Panc1 (cell line): Measurements from ENCODE around the gene TRAPPC14. TPM values are rescaled to one million over a fixed set of nuclear protein-coding genes. Genes with fewer than 3 reads are reported as not detected.

Source experiments
- microRNA-seq: library from miRNA; unstranded; fragments of <30 nt; microRNA quantifications from one replicate; pipeline ENCODE4 v1.1.0, GENCODE V29; 2020; ENCODE audit not compliant: unreplicated experiment
- total RNA-seq: library from RNA; stranded (reverse); gene quantifications from one replicate; pipeline ENCODE4 v1.2.1, GENCODE V29; 2021; ENCODE audit not compliant: unreplicated experiment

TRAPPC14 gene
- total RNA-seq, 1 experiment from 2014 or later = 33.2 TPM

Small RNAs within 50 kb of the gene (microRNA-seq; reads per million reads assigned to microRNA genes)
- gene MIR4658 = not detected

Other genes starting within 250 kb of the TRAPPC14 start
- 28.1 TPM for gene TRIM4, start 239.2 kb downstream of the TRAPPC14 start, total RNA-seq
- not detected for gene GJC3, start 229.1 kb downstream of the TRAPPC14 start, total RNA-seq
- 0.49 TPM for gene AZGP1, start 182.7 kb downstream of the TRAPPC14 start, total RNA-seq
- 55.5 TPM for gene ZKSCAN1, start 143.1 kb downstream of the TRAPPC14 start, total RNA-seq
- gene ZSCAN21, start 108.9 kb downstream of the TRAPPC14 start, total RNA-seq = 13.4 TPM
- 32.9 TPM for gene ZNF3, start 77.0 kb downstream of the TRAPPC14 start, total RNA-seq
- 182 TPM for gene COPS6, start 69.8 kb downstream of the TRAPPC14 start, total RNA-seq
- 258 TPM for gene MCM7, start 57.3 kb downstream of the TRAPPC14 start, total RNA-seq
- gene AP4M1, start 57.1 kb downstream of the TRAPPC14 start, total RNA-seq = 42.6 TPM
- gene TAF6, start 39.4 kb downstream of the TRAPPC14 start, total RNA-seq = 92.3 TPM
- gene CNPY4, start 39.1 kb downstream of the TRAPPC14 start, total RNA-seq = 12.6 TPM
- 5.2 TPM for gene MBLAC1, start 31.8 kb downstream of the TRAPPC14 start, total RNA-seq
- gene LAMTOR4, start 9.8 kb downstream of the TRAPPC14 start, total RNA-seq = 224 TPM
- gene GAL3ST4, start 9.9 kb upstream of the TRAPPC14 start, total RNA-seq = 0.98 TPM
- 7.9 TPM for gene GPC2, start 18.7 kb upstream of the TRAPPC14 start, total RNA-seq
- 1.7 TPM for gene STAG3, start 19.2 kb upstream of the TRAPPC14 start, total RNA-seq
- gene PVRIG, start 61.2 kb upstream of the TRAPPC14 start, total RNA-seq = not detected
- gene SPDYE3, start 149.0 kb upstream of the TRAPPC14 start, total RNA-seq = not detected
- gene PILRB, start 199.4 kb upstream of the TRAPPC14 start, total RNA-seq = 73.2 TPM
- 4.8 TPM for gene PILRA, start 214.8 kb upstream of the TRAPPC14 start, total RNA-seq